Osteocyte (in vitro differentiated cells): ENCODE data around the gene CACNA1D. TPM values are rescaled to one million over a fixed set of nuclear protein-coding genes. Genes with fewer than 3 reads are reported as not detected.

Source experiments
- DNase-seq: peaks from one replicate; pipeline ENCODE4 v3.0.0; 2021; ENCODE audit warnings: mixed read lengths; ENCODE audit not compliant: unreplicated experiment; ENCODE audit errors: extremely low spot score
- H3K27ac Mint-ChIP-seq: one replicate; pipeline ENCODE4 v1.8.0; 2021; ENCODE audit warnings: mild to moderate bottlenecking, mixed read lengths; ENCODE audit not compliant: unreplicated experiment
- H3K27me3 Mint-ChIP-seq: one replicate; pipeline ENCODE4 v1.8.0; 2021; ENCODE audit warnings: mixed read lengths; ENCODE audit not compliant: unreplicated experiment
- H3K36me3 Mint-ChIP-seq: one replicate; pipeline ENCODE4 v1.8.0; 2021; ENCODE audit warnings: mixed read lengths; ENCODE audit not compliant: unreplicated experiment
- H3K4me1 Mint-ChIP-seq: one replicate; pipeline ENCODE4 v1.8.0; 2021; ENCODE audit warnings: mixed read lengths; ENCODE audit not compliant: unreplicated experiment
- H3K4me3 Mint-ChIP-seq: one replicate; pipeline ENCODE4 v1.8.0; 2021; ENCODE audit warnings: mild to moderate bottlenecking, moderate library complexity, mixed read lengths; ENCODE audit not compliant: unreplicated experiment
- H3K9me3 Mint-ChIP-seq: one replicate; pipeline ENCODE4 v1.8.0; 2021; ENCODE audit warnings: mixed read lengths; ENCODE audit not compliant: unreplicated experiment
- total RNA-seq: library from RNA; stranded (reverse); gene quantifications from 2 replicates; pipeline ENCODE4 v1.2.1, GENCODE V29; 2021
- TF ChIP-seq, protein P1 (sequence below): fragments of 200-600 bp; sonication (generic); IDR thresholded peaks from 2 replicates; pipeline ENCODE4 v1.5.0; 2021; ENCODE audit warnings: antibody characterized with exemption, mild to moderate bottlenecking, moderate library complexity

The CACNA1D gene
- total RNA-seq, 1 donor from 2014 or later = 0.48 TPM

DNA sequence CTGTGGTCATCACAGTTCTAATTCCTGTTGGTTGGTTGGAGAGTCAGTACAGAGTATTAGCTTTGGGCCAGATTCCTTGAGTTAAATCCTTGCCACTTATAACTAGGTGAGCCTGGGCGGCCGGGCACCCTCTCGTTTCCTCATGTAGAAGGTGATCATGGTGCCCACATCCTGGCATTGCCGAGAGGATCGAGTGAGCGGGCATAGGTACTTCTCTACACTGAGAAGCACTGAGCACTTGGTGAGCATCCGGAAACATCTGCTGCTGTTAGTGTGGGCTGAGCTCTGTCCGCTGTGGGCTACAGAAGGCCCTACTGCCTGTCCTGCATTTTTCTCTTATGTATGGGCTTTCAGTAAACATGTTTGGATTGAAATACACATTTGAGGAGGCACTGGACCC, 96.2 kb downstream of the CACNA1D start:
- H3K4me3 Mint-ChIP-seq = no peak overlapping the region
- no peaks in the 10 kb centered on the region for H3K36me3 Mint-ChIP-seq
- no peaks in the 10 kb centered on the region for H3K9me3 Mint-ChIP-seq
- TF ChIP-seq, protein P1, sequence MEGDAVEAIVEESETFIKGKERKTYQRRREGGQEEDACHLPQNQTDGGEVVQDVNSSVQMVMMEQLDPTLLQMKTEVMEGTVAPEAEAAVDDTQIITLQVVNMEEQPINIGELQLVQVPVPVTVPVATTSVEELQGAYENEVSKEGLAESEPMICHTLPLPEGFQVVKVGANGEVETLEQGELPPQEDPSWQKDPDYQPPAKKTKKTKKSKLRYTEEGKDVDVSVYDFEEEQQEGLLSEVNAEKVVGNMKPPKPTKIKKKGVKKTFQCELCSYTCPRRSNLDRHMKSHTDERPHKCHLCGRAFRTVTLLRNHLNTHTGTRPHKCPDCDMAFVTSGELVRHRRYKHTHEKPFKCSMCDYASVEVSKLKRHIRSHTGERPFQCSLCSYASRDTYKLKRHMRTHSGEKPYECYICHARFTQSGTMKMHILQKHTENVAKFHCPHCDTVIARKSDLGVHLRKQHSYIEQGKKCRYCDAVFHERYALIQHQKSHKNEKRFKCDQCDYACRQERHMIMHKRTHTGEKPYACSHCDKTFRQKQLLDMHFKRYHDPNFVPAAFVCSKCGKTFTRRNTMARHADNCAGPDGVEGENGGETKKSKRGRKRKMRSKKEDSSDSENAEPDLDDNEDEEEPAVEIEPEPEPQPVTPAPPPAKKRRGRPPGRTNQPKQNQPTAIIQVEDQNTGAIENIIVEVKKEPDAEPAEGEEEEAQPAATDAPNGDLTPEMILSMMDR = no peak
- H3K27ac Mint-ChIP-seq = no peak overlapping the region
- no peaks in the 10 kb centered on the region for H3K4me1 Mint-ChIP-seq
- DNase-seq = no peak
- peaks cover 19% of the 10 kb centered on the region for H3K27me3 Mint-ChIP-seq

DNA sequence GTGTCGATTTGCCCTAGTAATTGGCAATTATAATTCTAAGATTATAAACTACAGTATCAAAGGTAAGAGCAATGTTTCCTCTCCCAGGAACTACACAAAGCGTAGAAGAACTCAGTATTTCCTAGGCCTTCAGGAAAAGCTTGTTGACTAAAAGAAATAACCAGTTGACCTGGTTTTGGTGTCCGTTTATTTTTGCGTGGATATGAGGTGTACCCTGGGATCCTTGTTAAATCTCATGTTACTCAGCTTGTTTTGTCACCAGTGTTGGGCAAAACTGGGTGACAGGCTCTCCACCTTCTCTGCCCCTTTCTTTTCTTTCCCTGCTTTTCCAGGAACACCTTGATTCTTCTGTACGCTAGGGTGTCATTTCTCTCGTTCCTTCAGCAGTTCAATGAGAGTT, 97.2 kb downstream of the CACNA1D start:
- peaks cover 19% of the 10 kb centered on the region for H3K27me3 Mint-ChIP-seq
- H3K4me3 Mint-ChIP-seq = no peak overlapping the region
- no peaks in the 10 kb centered on the region for H3K9me3 Mint-ChIP-seq
- no peak for DNase-seq
- no peak overlapping the region for H3K27ac Mint-ChIP-seq
- TF ChIP-seq, protein P1 = no peak
- H3K36me3 Mint-ChIP-seq = no peaks in the 10 kb centered on the region
- H3K4me1 Mint-ChIP-seq = no peaks in the 10 kb centered on the region

DNA sequence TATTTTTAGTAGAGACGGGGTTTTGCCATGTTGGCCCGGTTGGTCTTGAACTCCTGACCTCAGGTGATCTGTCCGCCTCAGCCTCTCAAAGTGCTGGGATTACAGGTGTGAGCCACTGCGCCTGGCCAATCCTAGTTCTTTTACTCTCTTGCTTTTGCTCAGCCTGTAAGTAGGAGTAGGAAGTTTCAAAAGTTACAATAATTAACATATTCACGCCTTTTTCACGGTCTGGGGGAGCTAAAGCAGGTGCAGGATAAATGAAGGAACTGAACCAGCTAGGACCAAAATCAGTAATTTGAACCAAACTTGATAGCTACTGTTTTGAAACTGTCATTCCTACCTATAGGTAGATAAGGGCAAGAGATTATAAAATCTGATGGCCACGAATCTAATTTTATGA, 98.5 kb downstream of the CACNA1D start:
- H3K27me3 Mint-ChIP-seq = peaks cover 11% of the 10 kb centered on the region
- H3K9me3 Mint-ChIP-seq = no peaks in the 10 kb centered on the region
- no peak overlapping the region for H3K27ac Mint-ChIP-seq
- H3K4me3 Mint-ChIP-seq = no peak overlapping the region
- no peaks in the 10 kb centered on the region for H3K4me1 Mint-ChIP-seq
- DNase-seq = no peak
- H3K36me3 Mint-ChIP-seq = no peaks in the 10 kb centered on the region
- TF ChIP-seq, protein P1 = no peak

DNA sequence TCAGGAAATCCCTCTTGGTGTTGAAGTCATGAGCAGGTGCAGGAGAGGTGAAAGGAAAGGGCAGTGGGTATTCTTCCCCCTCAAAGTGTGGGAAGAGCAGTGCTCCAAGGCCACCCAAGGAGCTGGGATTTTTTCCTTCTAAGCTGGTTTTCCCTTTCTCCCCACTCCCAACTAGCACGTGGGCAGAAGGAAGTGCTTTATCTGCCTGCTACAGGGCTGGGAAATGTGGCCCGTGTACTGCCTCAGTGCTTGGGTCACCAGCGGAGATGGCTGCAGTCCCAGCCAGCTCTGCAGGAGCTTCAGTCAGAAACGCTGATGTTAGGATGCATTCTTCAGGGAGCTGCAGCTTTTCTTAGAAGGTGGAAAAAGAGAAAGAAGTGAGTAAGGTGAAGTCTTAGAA, 99.2 kb downstream of the CACNA1D start:
- H3K36me3 Mint-ChIP-seq = no peaks in the 10 kb centered on the region
- DNase-seq = no peak
- TF ChIP-seq, protein P1 = no peak
- peaks cover 5% of the 10 kb centered on the region for H3K27me3 Mint-ChIP-seq
- H3K4me3 Mint-ChIP-seq = no peak overlapping the region
- no peak overlapping the region for H3K27ac Mint-ChIP-seq
- H3K4me1 Mint-ChIP-seq = no peaks in the 10 kb centered on the region
- H3K9me3 Mint-ChIP-seq = no peaks in the 10 kb centered on the region

DNA sequence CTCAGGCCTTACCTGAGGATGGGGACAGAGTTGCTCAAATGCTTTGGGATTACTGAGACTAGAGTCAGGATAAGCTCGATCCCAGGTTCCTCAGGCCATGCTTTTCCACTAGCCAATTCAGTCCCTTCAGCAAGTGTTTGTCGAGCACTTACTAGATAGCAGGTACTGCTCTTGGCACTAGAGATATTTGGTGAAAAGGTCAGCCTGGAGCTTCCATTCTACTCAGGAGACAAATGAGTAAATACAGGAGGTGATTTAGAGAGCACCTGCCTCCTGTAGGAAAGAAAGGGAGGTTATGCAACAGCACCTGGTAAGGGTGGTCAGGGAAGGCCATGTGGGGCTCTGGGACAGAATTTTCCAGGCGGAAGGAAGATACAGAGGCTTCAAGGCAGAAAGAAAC, 99.9 kb downstream of the CACNA1D start:
- no peaks in the 10 kb centered on the region for H3K36me3 Mint-ChIP-seq
- H3K9me3 Mint-ChIP-seq = no peaks in the 10 kb centered on the region
- no peak overlapping the region for H3K4me3 Mint-ChIP-seq
- H3K27ac Mint-ChIP-seq = no peak overlapping the region
- peaks cover 3% of the 10 kb centered on the region for H3K27me3 Mint-ChIP-seq
- no peaks in the 10 kb centered on the region for H3K4me1 Mint-ChIP-seq
- no peak for DNase-seq
- TF ChIP-seq, protein P1 = no peak
